HL-60 (cell line): Measurements from ENCODE around the gene GP1BA.

Source experiments
- POLR2AphosphoS5 ChIP-seq: IDR thresholded peaks from 2 replicates; pipeline ENCODE4 v1.6.1; 2012; ENCODE audit warnings: low read depth
- SPI1 ChIP-seq: IDR thresholded peaks from 2 replicates; pipeline ENCODE4 v1.6.1; 2012; ENCODE audit warnings: low read depth, mild to moderate bottlenecking, borderline replicate concordance
- TF ChIP-seq, protein P1 (sequence below): IDR thresholded peaks from one replicate; pipeline ENCODE4 v1.5.1; 2011; ENCODE audit warnings: low read length, control low read depth, inconsistent platforms; ENCODE audit not compliant: insufficient read depth
- TF ChIP-seq, protein P2 (sequence below): IDR thresholded peaks from 2 replicates; pipeline ENCODE4 v1.6.1; 2012; ENCODE audit warnings: low read depth; ENCODE audit not compliant: insufficient replicate concordance

DNA sequence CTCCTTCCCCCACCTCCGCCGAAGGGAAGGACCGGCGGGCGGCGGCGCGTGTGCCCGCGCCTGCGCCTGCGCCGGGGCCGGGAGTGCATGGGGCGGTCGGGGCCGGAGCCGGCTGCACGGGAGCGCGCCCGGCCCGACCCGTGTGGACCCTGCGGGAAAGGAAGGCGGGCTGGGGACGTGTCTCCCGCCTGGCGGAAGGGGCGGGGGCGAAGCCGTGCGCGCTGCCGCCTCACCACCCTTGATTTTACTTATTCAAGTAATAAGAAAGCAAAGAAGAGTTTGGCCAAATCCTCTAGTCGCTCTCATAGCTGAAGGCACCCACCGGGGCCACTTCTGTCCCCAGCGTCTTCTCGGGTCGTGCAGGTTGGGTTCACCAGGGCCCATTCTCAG, 16.8 kb downstream of the GP1BA start:
- TF ChIP-seq, protein P1, sequence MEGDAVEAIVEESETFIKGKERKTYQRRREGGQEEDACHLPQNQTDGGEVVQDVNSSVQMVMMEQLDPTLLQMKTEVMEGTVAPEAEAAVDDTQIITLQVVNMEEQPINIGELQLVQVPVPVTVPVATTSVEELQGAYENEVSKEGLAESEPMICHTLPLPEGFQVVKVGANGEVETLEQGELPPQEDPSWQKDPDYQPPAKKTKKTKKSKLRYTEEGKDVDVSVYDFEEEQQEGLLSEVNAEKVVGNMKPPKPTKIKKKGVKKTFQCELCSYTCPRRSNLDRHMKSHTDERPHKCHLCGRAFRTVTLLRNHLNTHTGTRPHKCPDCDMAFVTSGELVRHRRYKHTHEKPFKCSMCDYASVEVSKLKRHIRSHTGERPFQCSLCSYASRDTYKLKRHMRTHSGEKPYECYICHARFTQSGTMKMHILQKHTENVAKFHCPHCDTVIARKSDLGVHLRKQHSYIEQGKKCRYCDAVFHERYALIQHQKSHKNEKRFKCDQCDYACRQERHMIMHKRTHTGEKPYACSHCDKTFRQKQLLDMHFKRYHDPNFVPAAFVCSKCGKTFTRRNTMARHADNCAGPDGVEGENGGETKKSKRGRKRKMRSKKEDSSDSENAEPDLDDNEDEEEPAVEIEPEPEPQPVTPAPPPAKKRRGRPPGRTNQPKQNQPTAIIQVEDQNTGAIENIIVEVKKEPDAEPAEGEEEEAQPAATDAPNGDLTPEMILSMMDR: no peak
- TF ChIP-seq SPI1 (no peak), POLR2AphosphoS5 (no peak)
- TF ChIP-seq, protein P2, sequence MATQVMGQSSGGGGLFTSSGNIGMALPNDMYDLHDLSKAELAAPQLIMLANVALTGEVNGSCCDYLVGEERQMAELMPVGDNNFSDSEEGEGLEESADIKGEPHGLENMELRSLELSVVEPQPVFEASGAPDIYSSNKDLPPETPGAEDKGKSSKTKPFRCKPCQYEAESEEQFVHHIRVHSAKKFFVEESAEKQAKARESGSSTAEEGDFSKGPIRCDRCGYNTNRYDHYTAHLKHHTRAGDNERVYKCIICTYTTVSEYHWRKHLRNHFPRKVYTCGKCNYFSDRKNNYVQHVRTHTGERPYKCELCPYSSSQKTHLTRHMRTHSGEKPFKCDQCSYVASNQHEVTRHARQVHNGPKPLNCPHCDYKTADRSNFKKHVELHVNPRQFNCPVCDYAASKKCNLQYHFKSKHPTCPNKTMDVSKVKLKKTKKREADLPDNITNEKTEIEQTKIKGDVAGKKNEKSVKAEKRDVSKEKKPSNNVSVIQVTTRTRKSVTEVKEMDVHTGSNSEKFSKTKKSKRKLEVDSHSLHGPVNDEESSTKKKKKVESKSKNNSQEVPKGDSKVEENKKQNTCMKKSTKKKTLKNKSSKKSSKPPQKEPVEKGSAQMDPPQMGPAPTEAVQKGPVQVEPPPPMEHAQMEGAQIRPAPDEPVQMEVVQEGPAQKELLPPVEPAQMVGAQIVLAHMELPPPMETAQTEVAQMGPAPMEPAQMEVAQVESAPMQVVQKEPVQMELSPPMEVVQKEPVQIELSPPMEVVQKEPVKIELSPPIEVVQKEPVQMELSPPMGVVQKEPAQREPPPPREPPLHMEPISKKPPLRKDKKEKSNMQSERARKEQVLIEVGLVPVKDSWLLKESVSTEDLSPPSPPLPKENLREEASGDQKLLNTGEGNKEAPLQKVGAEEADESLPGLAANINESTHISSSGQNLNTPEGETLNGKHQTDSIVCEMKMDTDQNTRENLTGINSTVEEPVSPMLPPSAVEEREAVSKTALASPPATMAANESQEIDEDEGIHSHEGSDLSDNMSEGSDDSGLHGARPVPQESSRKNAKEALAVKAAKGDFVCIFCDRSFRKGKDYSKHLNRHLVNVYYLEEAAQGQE: no peak
